SK-N-SH treated with all-trans-retinoic acid at 6 μM for 48 hours (cell line): ENCODE data around the gene TNFRSF1A.

Experiments
- ATAC-seq: fragments of 200-7000 bp; cut with Tn5 transposase; 3 replicates; pipeline ENCODE4 v1.9.1; 2020; ENCODE audit warnings: mild to moderate bottlenecking, moderate library complexity
- ARNTL ChIP-seq: fragments of 450-650 bp; formaldehyde crosslinking; IDR thresholded peaks from 2 replicates; pipeline ENCODE4 v1.5.0; 2020; ENCODE audit warnings: low read depth, mild to moderate bottlenecking, moderate library complexity, borderline replicate concordance
- BACH2 ChIP-seq: fragments of 250-450 bp; sonication (Bioruptor Pico); IDR thresholded peaks from 2 replicates; pipeline ENCODE4 v1.9.0; 2021; ENCODE audit warnings: mild to moderate bottlenecking, borderline replicate concordance
- CREB5 ChIP-seq: fragments of 250-450 bp; sonication (Bioruptor Pico); IDR thresholded peaks from 2 replicates; pipeline ENCODE4 v1.5.1; 2020; ENCODE audit warnings: low read depth, mild to moderate bottlenecking, moderate library complexity
- CSDC2 ChIP-seq: fragments of 250-450 bp; sonication (Bioruptor Pico); IDR thresholded peaks from 2 replicates; pipeline ENCODE4 v1.5.0; 2020; ENCODE audit warnings: mild to moderate bottlenecking, moderate library complexity
- ESRRG ChIP-seq: fragments of 250-450 bp; sonication (Bioruptor Pico); IDR thresholded peaks from 2 replicates; pipeline ENCODE4 v1.6.1; 2021; ENCODE audit warnings: mild to moderate bottlenecking
- ISL1 ChIP-seq: fragments of 250-450 bp; sonication (Bioruptor Pico); IDR thresholded peaks from 2 replicates; pipeline ENCODE4 v2.1.2; 2022; ENCODE audit warnings: mild to moderate bottlenecking, moderate library complexity
- PPARA ChIP-seq: fragments of 250-450 bp; sonication (Bioruptor Pico); IDR thresholded peaks from 2 replicates; pipeline ENCODE4 v1.5.0; 2020; ENCODE audit warnings: mild to moderate bottlenecking, borderline replicate concordance
- RARB ChIP-seq: fragments of 250-450 bp; sonication (Bioruptor Pico); IDR thresholded peaks from 2 replicates; pipeline ENCODE4 v1.8.0; 2021; ENCODE audit warnings: mild to moderate bottlenecking, moderate library complexity
- SNAI2 ChIP-seq: fragments of 250-450 bp; sonication (Bioruptor Pico); IDR thresholded peaks from 2 replicates; pipeline ENCODE4 v1.5.0; 2020; ENCODE audit warnings: mild to moderate bottlenecking, moderate library complexity
- TCF4 ChIP-seq: fragments of 250-450 bp; sonication (Bioruptor Pico); IDR thresholded peaks from 2 replicates; pipeline ENCODE4 v1.8.0; 2021; ENCODE audit warnings: mild to moderate bottlenecking, moderate library complexity, borderline replicate concordance
- TOX ChIP-seq: fragments of 250-450 bp; sonication (Bioruptor Pico); IDR thresholded peaks from 2 replicates; pipeline ENCODE4 v1.8.0; 2021; ENCODE audit warnings: mild to moderate bottlenecking, moderate library complexity, borderline replicate concordance
- ZC3H10 ChIP-seq: fragments of 250-450 bp; sonication (Bioruptor Pico); IDR thresholded peaks from 2 replicates; pipeline ENCODE4 v1.5.1; 2021; ENCODE audit warnings: mild to moderate bottlenecking, moderate library complexity
- ZFP3 ChIP-seq: fragments of 250-450 bp; sonication (Bioruptor Pico); IDR thresholded peaks from 2 replicates; pipeline ENCODE4 v1.5.0; 2020; ENCODE audit warnings: mild to moderate bottlenecking, moderate library complexity
- ZFP30 ChIP-seq: fragments of 450-650 bp; formaldehyde crosslinking; IDR thresholded peaks from 2 replicates; pipeline ENCODE4 v1.5.0; 2022; ENCODE audit warnings: mild to moderate bottlenecking, moderate library complexity
- ZNF565 ChIP-seq: fragments of 450-650 bp; formaldehyde crosslinking; conservative IDR thresholded peaks from 2 replicates; pipeline ENCODE4 v1.5.0; 2020; ENCODE audit warnings: low read depth, mild to moderate bottlenecking, moderate library complexity
- ZNF70 ChIP-seq: fragments of 450-650 bp; formaldehyde crosslinking; IDR thresholded peaks from 2 replicates; pipeline ENCODE4 v1.5.0; 2020; ENCODE audit warnings: mild to moderate bottlenecking, moderate library complexity
- ZNF8 ChIP-seq: fragments of 450-650 bp; formaldehyde crosslinking; IDR thresholded peaks from 2 replicates; pipeline ENCODE4 v1.5.0; 2020; ENCODE audit warnings: mild to moderate bottlenecking, moderate library complexity
- TF ChIP-seq, protein P1 (sequence below): fragments of 250-450 bp; sonication (Bioruptor Pico); IDR thresholded peaks from 2 replicates; pipeline ENCODE4 v1.8.0; 2020; ENCODE audit warnings: mild to moderate bottlenecking, moderate library complexity, borderline replicate concordance
- TF ChIP-seq, protein P2 (sequence below): fragments of 250-450 bp; sonication (Bioruptor Pico); IDR thresholded peaks from 2 replicates; pipeline ENCODE4 v1.8.0; 2021; ENCODE audit warnings: low read depth, mild to moderate bottlenecking, moderate library complexity, borderline replicate concordance
- TF ChIP-seq, protein P3 (sequence below): fragments of 250-450 bp; sonication (Bioruptor Pico); IDR thresholded peaks from 2 replicates; pipeline ENCODE4 v1.5.0; 2020; ENCODE audit warnings: mild to moderate bottlenecking, moderate library complexity
- TF ChIP-seq, protein P4 (sequence below): fragments of 250-450 bp; sonication (Bioruptor Pico); IDR thresholded peaks from 2 replicates; pipeline ENCODE4 v1.5.1; 2021; ENCODE audit warnings: mild to moderate bottlenecking, moderate library complexity

The TNFRSF1A gene

GRCh38 chr12:6288235-6288634, 53.6 kb downstream of the TNFRSF1A start:
- TF ChIP-seq, protein P1, sequence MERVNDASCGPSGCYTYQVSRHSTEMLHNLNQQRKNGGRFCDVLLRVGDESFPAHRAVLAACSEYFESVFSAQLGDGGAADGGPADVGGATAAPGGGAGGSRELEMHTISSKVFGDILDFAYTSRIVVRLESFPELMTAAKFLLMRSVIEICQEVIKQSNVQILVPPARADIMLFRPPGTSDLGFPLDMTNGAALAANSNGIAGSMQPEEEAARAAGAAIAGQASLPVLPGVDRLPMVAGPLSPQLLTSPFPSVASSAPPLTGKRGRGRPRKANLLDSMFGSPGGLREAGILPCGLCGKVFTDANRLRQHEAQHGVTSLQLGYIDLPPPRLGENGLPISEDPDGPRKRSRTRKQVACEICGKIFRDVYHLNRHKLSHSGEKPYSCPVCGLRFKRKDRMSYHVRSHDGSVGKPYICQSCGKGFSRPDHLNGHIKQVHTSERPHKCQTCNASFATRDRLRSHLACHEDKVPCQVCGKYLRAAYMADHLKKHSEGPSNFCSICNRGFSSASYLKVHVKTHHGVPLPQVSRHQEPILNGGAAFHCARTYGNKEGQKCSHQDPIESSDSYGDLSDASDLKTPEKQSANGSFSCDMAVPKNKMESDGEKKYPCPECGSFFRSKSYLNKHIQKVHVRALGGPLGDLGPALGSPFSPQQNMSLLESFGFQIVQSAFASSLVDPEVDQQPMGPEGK (CRISPR knock-in tag), result no peak
- TF ChIP-seq ZFP30 (CRISPR knock-in tag) (no peak), ZFP3 (CRISPR knock-in tag) (no peak), ZNF565 (CRISPR knock-in tag) (no peak), ZNF8 (CRISPR knock-in tag) (no peak), BACH2 (no peak), TCF4 (CRISPR knock-in tag) (no peak), CSDC2 (CRISPR knock-in tag) (no peak), ARNTL (no peak)
- TF ChIP-seq, protein P2, sequence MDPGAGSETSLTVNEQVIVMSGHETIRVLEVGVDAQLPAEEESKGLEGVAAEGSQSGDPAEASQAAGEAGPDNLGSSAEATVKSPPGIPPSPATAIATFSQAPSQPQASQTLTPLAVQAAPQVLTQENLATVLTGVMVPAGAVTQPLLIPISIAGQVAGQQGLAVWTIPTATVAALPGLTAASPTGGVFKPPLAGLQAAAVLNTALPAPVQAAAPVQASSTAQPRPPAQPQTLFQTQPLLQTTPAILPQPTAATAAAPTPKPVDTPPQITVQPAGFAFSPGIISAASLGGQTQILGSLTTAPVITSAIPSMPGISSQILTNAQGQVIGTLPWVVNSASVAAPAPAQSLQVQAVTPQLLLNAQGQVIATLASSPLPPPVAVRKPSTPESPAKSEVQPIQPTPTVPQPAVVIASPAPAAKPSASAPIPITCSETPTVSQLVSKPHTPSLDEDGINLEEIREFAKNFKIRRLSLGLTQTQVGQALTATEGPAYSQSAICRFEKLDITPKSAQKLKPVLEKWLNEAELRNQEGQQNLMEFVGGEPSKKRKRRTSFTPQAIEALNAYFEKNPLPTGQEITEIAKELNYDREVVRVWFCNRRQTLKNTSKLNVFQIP (CRISPR knock-in tag), result no peak
- peak; percentile 31; the same call in 2 of the 3 replicates for ATAC-seq

GRCh38 chr12:6285532-6286306, 56.2 kb downstream of the TNFRSF1A start:
- no peak for TF ChIP-seq ZNF70

GRCh38 chr12:6285063-6285477, 56.8 kb downstream of the TNFRSF1A start:
- peak; percentile 82 for ATAC-seq
- no peak for TF ChIP-seq RARB
- TF ChIP-seq SNAI2 (CRISPR knock-in tag), result no peak
- TF ChIP-seq ZFP3 (CRISPR knock-in tag), result no peak

More at GRCh38 chr12:6285532-6286306, 56.2 kb downstream of the TNFRSF1A start:
- peak; percentile 11; the same call in 2 of the 3 replicates for ATAC-seq

GRCh38 chr12:6284273-6284672, 57.6 kb downstream of the TNFRSF1A start:
- TF ChIP-seq ZNF8 (CRISPR knock-in tag) (no peak), CREB5 (CRISPR knock-in tag) (no peak), ISL1 (CRISPR knock-in tag) (no peak), ZNF565 (CRISPR knock-in tag) (no peak), ARNTL (no peak), ZFP30 (CRISPR knock-in tag) (no peak), PPARA (CRISPR knock-in tag) (no peak), ZC3H10 (CRISPR knock-in tag) (no peak), ZNF70 (no peak), ESRRG (CRISPR knock-in tag) (no peak), BACH2 (no peak), TCF4 (CRISPR knock-in tag) (no peak), SNAI2 (CRISPR knock-in tag) (no peak), TOX (no peak)
- TF ChIP-seq, protein P3, sequence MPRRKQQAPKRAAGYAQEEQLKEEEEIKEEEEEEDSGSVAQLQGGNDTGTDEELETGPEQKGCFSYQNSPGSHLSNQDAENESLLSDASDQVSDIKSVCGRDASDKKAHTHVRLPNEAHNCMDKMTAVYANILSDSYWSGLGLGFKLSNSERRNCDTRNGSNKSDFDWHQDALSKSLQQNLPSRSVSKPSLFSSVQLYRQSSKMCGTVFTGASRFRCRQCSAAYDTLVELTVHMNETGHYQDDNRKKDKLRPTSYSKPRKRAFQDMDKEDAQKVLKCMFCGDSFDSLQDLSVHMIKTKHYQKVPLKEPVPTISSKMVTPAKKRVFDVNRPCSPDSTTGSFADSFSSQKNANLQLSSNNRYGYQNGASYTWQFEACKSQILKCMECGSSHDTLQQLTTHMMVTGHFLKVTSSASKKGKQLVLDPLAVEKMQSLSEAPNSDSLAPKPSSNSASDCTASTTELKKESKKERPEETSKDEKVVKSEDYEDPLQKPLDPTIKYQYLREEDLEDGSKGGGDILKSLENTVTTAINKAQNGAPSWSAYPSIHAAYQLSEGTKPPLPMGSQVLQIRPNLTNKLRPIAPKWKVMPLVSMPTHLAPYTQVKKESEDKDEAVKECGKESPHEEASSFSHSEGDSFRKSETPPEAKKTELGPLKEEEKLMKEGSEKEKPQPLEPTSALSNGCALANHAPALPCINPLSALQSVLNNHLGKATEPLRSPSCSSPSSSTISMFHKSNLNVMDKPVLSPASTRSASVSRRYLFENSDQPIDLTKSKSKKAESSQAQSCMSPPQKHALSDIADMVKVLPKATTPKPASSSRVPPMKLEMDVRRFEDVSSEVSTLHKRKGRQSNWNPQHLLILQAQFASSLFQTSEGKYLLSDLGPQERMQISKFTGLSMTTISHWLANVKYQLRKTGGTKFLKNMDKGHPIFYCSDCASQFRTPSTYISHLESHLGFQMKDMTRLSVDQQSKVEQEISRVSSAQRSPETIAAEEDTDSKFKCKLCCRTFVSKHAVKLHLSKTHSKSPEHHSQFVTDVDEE (CRISPR knock-in tag), result no peak
- TF ChIP-seq, protein P4, sequence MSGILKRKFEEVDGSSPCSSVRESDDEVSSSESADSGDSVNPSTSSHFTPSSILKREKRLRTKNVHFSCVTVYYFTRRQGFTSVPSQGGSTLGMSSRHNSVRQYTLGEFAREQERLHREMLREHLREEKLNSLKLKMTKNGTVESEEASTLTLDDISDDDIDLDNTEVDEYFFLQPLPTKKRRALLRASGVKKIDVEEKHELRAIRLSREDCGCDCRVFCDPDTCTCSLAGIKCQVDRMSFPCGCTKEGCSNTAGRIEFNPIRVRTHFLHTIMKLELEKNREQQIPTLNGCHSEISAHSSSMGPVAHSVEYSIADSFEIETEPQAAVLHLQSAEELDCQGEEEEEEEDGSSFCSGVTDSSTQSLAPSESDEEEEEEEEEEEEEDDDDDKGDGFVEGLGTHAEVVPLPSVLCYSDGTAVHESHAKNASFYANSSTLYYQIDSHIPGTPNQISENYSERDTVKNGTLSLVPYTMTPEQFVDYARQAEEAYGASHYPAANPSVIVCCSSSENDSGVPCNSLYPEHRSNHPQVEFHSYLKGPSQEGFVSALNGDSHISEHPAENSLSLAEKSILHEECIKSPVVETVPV (CRISPR knock-in tag), result no peak
- TF ChIP-seq, protein P2 (CRISPR knock-in tag), result no peak
- TF ChIP-seq, protein P1 (CRISPR knock-in tag), result no peak
- no peak for ATAC-seq
